Thyroid gland (tissue), 4 donors: ENCODE measurements around the gene FOXP2. TPM values are rescaled to one million over a fixed set of nuclear protein-coding genes. Genes with fewer than 3 reads are reported as not detected.

Source experiments
- DNase-seq, 2 donors: peaks; one replicate each; pipeline ENCODE4 v3.0.0-alpha.2; 2019
- H3K27ac ChIP-seq, 3 donors: fragments of 200-600 bp; sonication (generic); 1 replicate in 2 of 3; 2 replicates in 1 of 3; pipeline ENCODE4 v1.5.1; 2016 to 2019; ENCODE audit warnings: mild to moderate bottlenecking in 1 of 3, moderate library complexity in 1 of 3
- H3K27me3 ChIP-seq: fragments of 200-600 bp; sonication (generic); one replicate; pipeline ENCODE4 v1.5.1; 2019
- H3K36me3 ChIP-seq, 2 donors: fragments of 200-600 bp; sonication (generic); one replicate each; pipeline ENCODE4 v1.5.1; 2016 to 2019
- H3K4me1 ChIP-seq, 2 donors: fragments of 200-600 bp; sonication (generic); one replicate each; pipeline ENCODE4 v1.5.1; 2017 to 2019
- H3K4me3 ChIP-seq, 3 donors: fragments of 200-600 bp; sonication (generic); replicated peaks in 1 of 3; 1 replicate in 2 of 3; 2 replicates in 1 of 3; pipeline ENCODE4 v1.5.1; 2016; ENCODE audit warnings: mild to moderate bottlenecking in 1 of 3
- H3K9me3 ChIP-seq: fragments of 200-600 bp; sonication (generic); one replicate; pipeline ENCODE4 v1.5.1; 2017
- CTCF ChIP-seq, 6 experiments: fragments of 200-600 bp in 3 of 6; fragments of 450-650 bp in 3 of 6; sonication (generic) in 3 of 6; IDR thresholded peaks; one replicate each; pipeline ENCODE4 v1.5.1; 2016 to 2019; ENCODE audit warnings: antibody characterized with exemption in 6 of 6, mild to moderate bottlenecking in 2 of 6, inconsistent platforms in 1 of 6, moderate library complexity in 1 of 6
- POLR2A ChIP-seq, 2 donors: fragments of 450-650 bp; IDR thresholded peaks; one replicate each; pipeline ENCODE4 v1.6.1; 2017; ENCODE audit warnings: antibody characterized with exemption in 2 of 2, mild to moderate bottlenecking in 2 of 2, moderate library complexity in 1 of 2
- WGBS, 2 donors: methylation state at CpG; one replicate each; pipeline ENCODE4 v1.1.5; 2017; 5-methylcytosine and 5-hydroxymethylcytosine counted together
- intact Hi-C: fragments of 100-400 bp; cut with DNase I; formaldehyde crosslinking; loops from one replicate; pipeline ENCODE4 v1.15.1; 2023
- total RNA-seq, 4 donors: library from RNA; depleted of rRNA; stranded (reverse); fragments of >200 nt; gene quantifications; one replicate each; pipeline ENCODE4 v1.2.3, GENCODE V29; 2016

Gene FOXP2
- total RNA-seq, 4 donors from 2014 or later = 24.7 to 46.5 (median 28.0) TPM

- DNase-seq = no peak
- no peaks in the 10 kb centered on the region for H3K36me3 ChIP-seq
- WGBS, 2 donors = 92 to 96% methylated on average over 1 of the region's 1 CpG
- no peaks in the 10 kb centered on the region for H3K9me3 ChIP-seq
- intact Hi-C loops = no loop called here
- H3K4me1 ChIP-seq = peaks cover 0 to 7% of the 10 kb centered on the region in 2 donors
- no peak overlapping the region for H3K27ac ChIP-seq
- no peak overlapping the region for H3K4me3 ChIP-seq
- H3K27me3 ChIP-seq = no peaks in the 10 kb centered on the region
- no peak for TF ChIP-seq CTCF (IDR thresholded peaks at IDR 0.05)
- no peak for TF ChIP-seq POLR2A (IDR thresholded peaks at IDR 0.05)
Observed at GRCh38 chr7:114622221-114622620, 207.6 kb downstream of the FOXP2 start.

GRCh38 chr7:114623146-114623545 lies 208.5 kb downstream of the FOXP2 start:
- Histone ChIP-seq H3K4me3 (no peak overlapping the region), H3K36me3 (no peaks in the 10 kb centered on the region), H3K27me3 (no peaks in the 10 kb centered on the region), H3K27ac (no peak overlapping the region), H3K9me3 (no peaks in the 10 kb centered on the region), H3K4me1 (peaks cover 0 to 7% of the 10 kb centered on the region in 2 donors)
- no peak for TF ChIP-seq CTCF (IDR thresholded peaks at IDR 0.05)
- TF ChIP-seq POLR2A (IDR thresholded peaks at IDR 0.05) = no peak
- WGBS, 2 donors = 78 to 80% methylated on average over 2 of the region's 2 CpGs
- DNase-seq = no peak
- intact Hi-C loops = no loop called here

GRCh38 chr7:114627231-114627630 lies 212.6 kb downstream of the FOXP2 start:
- Histone ChIP-seq H3K4me1 (peaks cover 0 to 7% of the 10 kb centered on the region in 2 donors), H3K4me3 (no peak overlapping the region), H3K27me3 (no peaks in the 10 kb centered on the region), H3K27ac (no peak overlapping the region), H3K36me3 (peaks cover 0 to 6% of the 10 kb centered on the region in 2 donors), H3K9me3 (no peaks in the 10 kb centered on the region)
- intact Hi-C loops = no loop called here
- TF ChIP-seq CTCF (IDR thresholded peaks at IDR 0.05) = no peak
- TF ChIP-seq POLR2A (IDR thresholded peaks at IDR 0.05) = no peak
- 87 to 88% methylated on average over 3 of the region's 3 CpGs for WGBS, 2 donors
- no peak for DNase-seq

GRCh38 chr7:114628362-114628761 lies 213.7 kb downstream of the FOXP2 start:
- Histone ChIP-seq H3K4me3 (no peak overlapping the region), H3K36me3 (peaks cover 0 to 6% of the 10 kb centered on the region in 2 donors), H3K4me1 (peaks cover 0 to 7% of the 10 kb centered on the region in 2 donors), H3K27me3 (no peaks in the 10 kb centered on the region), H3K9me3 (no peaks in the 10 kb centered on the region), H3K27ac (no peak overlapping the region)
- intact Hi-C loops = no loop called here
- no peak for TF ChIP-seq CTCF (IDR thresholded peaks at IDR 0.05)
- TF ChIP-seq POLR2A (IDR thresholded peaks at IDR 0.05) = no peak
- DNase-seq = no peak
- 72 to 78% methylated on average over 2 of the region's 2 CpGs for WGBS, 2 donors

GRCh38 chr7:114629762-114630161 lies 215.1 kb downstream of the FOXP2 start:
- DNase-seq = no peak
- Histone ChIP-seq H3K9me3 (no peaks in the 10 kb centered on the region), H3K4me3 (no peak overlapping the region), H3K27ac (no peak overlapping the region), H3K4me1 (no peaks in the 10 kb centered on the region), H3K27me3 (no peaks in the 10 kb centered on the region), H3K36me3 (peaks cover 0 to 6% of the 10 kb centered on the region in 2 donors)
- intact Hi-C loops = no loop called here
- 94 to 98% methylated on average over 3 of the region's 3 CpGs for WGBS, 2 donors
- TF ChIP-seq POLR2A (IDR thresholded peaks at IDR 0.05) = no peak
- TF ChIP-seq CTCF (IDR thresholded peaks at IDR 0.05) = no peak
